ENCODE results near the gene PHB1. TPM values are rescaled to one million over a fixed set of nuclear protein-coding genes. Genes with fewer than 3 reads are reported as not detected.

PHB1 gene
- total RNA-seq (10 to 100 TPM; 45.8 to 49.9 TPM), total RNA-seq (32.1 to 92.6 reads per million in 2 donors)

DNA sequence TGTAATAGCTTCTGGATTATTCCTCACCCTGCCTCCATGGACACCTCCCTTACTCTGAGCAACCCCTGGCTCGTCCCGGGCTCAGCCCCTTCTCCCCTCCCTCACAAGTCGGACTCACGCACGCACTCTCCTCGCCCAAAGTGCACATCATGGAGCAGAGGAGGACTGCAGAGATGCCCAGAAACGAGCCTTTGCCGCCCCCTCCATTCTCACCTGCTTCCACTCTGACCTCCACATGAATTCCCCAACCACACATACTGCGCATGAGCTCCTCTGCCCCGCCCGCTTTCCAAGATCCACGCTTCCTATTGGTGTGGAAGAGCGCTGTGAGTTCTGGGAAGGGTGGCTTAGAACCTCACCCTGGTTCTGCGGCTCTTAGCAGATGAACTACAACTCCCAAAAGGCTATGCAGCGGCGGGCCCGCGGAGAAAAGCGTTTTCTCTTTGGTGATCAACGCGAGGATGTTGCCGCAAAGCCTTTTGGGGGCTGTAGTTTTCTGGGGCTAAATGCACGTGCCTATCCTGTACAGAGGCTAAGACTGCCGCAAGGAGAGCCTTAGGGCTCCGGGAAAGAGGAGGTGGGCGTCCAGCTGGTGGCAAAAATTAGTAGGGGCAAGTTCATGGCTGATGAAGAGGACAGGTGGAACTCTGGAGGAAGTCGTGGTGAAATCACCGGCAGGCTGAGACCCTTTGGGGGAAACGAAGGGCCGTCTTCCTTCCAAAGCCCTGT is at the start of gene PHB1:
TSS of gene PHB1 (minus strand) at position 261 of the 729 bp plus-strand sequence. CDS start 1,618 bp downstream, outside the sequence.
- no peaks in the 10 kb centered on the region for H3K9me3 ChIP-seq (ENCODE audit: control insufficient read depth, low read length, poor library complexity, severe bottlenecking)
- DNase-seq (peak; percentile 83 to 90 (median 89)), ATAC-seq (peak; percentile 99)
- Mint-ChIP-seq H3K27ac (peak within 1 kb of the TSS; percentile 99), H3K27me3 (no peaks in the 10 kb centered on the region), H3K4me1 (peaks cover 22% of the 10 kb centered on the region), H3K4me3 (peak within 1 kb of the TSS; percentile 100), H3K36me3 (ENCODE audit: low read depth) (peaks cover 10% of the 10 kb centered on the region)

DNA sequence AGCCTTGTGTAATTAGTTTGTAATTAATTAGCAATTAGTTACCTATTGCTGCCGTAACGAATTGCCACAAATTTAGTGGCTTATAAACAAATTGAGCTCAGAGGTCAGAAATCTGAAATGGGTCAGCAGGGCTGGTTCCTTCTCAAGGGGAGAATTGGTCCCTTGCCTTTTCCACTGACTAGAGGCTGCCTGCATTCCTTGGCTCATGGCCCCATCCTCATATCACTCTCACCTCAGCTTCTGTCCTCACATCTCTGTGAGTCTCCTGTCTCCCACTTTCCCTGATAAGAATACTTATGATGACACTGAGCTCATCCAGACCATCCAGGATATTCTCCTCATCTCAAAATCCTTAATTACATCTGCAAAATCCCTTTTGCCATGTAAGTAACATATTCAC is 49.4 kb upstream of the PHB1 start:
- H3K27ac Mint-ChIP-seq = no peak overlapping the region
- H3K9me3 ChIP-seq (ENCODE audit: control insufficient read depth, low read length, poor library complexity, severe bottlenecking) = no peaks in the 10 kb centered on the region
- no peak for DNase-seq
- no peak overlapping the region for H3K4me3 Mint-ChIP-seq
- no peak for ATAC-seq
- peaks cover 85% of the 10 kb centered on the region for H3K27me3 Mint-ChIP-seq
- H3K4me1 Mint-ChIP-seq = no peaks in the 10 kb centered on the region
- H3K36me3 Mint-ChIP-seq (ENCODE audit: low read depth) = no peaks in the 10 kb centered on the region

DNA sequence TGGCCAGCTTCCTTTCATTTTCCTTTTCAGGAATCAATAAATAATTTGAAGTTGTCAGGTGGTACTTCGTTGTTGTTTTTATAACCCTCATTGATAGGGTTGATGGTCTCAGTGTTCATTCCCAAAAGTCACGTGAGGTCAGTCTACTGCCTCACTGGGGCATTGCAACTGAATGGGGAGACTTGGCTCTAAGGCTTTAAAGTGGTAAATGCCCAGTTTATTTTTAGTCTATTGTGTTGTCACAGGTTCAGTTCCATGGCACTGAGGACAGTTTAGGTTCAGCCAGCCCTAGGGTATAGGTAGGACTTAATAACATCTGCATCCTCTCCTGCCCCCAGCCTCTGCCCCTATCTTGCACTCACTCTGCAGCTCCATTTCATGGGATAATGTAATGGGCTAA is 46.9 kb upstream of the PHB1 start:
- Mint-ChIP-seq H3K4me1 (peaks cover 5% of the 10 kb centered on the region), H3K36me3 (ENCODE audit: low read depth) (peaks cover 9% of the 10 kb centered on the region), H3K27ac (no peak overlapping the region), H3K4me3 (no peak overlapping the region), H3K27me3 (peaks cover 85% of the 10 kb centered on the region)
- no peak for DNase-seq
- ATAC-seq = no peak
- no peaks in the 10 kb centered on the region for H3K9me3 ChIP-seq (ENCODE audit: control insufficient read depth, low read length, poor library complexity, severe bottlenecking)

DNA sequence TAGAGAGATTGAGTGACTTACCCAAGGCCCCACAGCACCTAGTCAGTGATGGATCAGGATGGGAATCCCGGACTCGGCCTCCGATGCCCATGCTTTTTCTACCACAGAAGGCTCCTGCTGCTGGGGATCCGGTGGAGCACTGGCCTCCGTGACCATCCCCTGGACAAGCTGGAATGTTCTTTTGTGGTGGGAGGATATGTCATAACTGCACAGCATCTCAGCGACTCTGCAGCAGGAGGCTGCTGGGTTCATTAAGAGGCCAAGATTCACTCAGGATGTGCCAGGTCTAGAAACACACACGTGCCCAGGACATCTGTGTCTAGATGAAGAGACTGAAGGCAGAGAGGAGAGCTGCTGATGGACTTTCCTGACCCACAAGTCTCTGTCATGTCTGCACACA is 45.7 kb upstream of the PHB1 start:
- ATAC-seq = no peak
- peaks cover 88% of the 10 kb centered on the region for H3K27me3 Mint-ChIP-seq

DNA sequence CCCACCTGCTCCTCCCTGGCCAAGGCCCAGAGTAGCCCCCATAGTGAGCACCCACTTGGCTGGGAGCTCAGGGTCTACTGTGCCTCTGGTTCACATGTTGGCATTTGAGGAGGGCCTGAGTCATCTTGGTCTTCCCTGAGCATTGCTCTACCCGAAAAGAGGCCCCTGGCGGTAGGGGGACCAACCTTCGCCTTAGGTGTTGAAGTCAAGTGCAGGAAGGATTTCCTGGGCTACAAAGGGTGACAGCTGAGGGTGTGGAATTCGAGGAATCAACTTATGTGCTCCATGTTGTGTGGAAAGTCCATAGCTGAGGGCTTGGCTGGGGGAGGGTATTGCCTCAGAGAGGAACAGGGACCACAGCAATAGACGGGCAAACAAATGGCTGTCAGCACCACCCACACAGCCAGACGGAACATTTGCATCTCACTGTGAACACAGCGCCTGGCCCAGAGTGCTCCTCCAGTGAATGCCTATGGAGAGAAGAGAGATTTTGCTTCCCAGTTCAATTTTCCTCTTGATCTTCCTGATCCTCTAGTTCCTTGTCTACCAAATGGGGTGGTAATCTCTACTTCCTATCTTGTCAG is 44.8 kb upstream of the PHB1 start:
- no peak for ATAC-seq
- Mint-ChIP-seq H3K27ac (no peak overlapping the region), H3K4me1 (peaks cover 5% of the 10 kb centered on the region), H3K36me3 (ENCODE audit: low read depth) (peaks cover 13% of the 10 kb centered on the region), H3K27me3 (peaks cover 89% of the 10 kb centered on the region), H3K4me3 (no peak overlapping the region)
- no peaks in the 10 kb centered on the region for H3K9me3 ChIP-seq (ENCODE audit: control insufficient read depth, low read length, poor library complexity, severe bottlenecking)
- DNase-seq = no peak

More for the DNA sequence above, 45.7 kb upstream of the PHB1 start:
- H3K36me3 Mint-ChIP-seq (ENCODE audit: low read depth) = peaks cover 13% of the 10 kb centered on the region
- H3K4me1 Mint-ChIP-seq = peaks cover 5% of the 10 kb centered on the region
- H3K9me3 ChIP-seq (ENCODE audit: control insufficient read depth, low read length, poor library complexity, severe bottlenecking) = no peaks in the 10 kb centered on the region
- no peak for DNase-seq
- no peak overlapping the region for H3K27ac Mint-ChIP-seq
- H3K4me3 Mint-ChIP-seq = no peak overlapping the region

DNA sequence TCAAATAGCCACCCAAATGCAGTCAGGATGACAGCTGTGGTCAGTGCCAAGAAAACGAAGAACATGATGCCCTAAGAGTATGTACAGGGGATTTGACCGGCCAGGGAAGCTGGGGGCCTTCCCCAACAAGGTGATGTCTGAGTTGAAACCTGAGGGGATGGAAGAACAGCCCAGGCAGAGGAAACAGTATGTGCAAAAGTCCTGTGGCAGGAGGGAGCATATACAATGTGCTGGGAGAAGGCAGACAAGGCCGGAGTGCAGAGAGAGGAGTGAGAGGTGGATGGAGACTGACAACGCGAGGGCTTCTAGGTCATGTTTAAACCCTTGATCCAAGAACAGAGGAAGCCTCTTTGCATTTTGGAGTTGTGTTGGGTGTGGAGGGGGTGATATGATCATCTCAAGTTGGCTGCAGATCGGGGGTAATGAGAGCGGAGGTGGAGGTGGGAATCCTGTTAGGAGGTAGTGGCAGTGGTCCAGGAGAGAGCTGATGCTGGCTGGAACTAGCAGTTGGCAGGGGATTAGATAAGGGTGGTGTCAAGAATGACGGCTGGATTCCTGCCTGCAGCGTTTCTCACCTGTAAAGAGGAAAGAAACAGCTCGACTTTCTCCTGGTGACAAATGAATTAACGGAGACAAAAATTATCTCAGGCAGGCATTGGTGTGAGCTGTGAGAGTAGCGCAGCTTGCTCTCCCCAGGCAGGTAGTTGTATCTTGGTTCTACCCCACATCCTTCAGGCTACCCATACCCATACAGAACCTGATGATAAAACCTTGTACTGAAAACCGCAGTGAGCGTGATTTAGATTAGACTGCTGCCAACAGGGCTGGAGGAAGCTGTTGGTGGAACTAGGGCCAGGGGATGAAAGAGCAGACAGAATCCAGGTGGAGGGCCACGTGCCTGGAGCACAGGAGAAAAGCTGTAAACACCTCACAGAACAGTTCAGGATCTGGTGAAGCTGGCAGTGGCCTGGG is 43.2 kb upstream of the PHB1 start:
- ATAC-seq (no peak), DNase-seq (no peak)
- Mint-ChIP-seq H3K4me3 (no peak overlapping the region), H3K27me3 (peaks cover 94% of the 10 kb centered on the region), H3K27ac (no peak overlapping the region), H3K4me1 (peaks cover 6% of the 10 kb centered on the region), H3K36me3 (ENCODE audit: low read depth) (peaks cover 13% of the 10 kb centered on the region)
- H3K9me3 ChIP-seq (ENCODE audit: control insufficient read depth, low read length, poor library complexity, severe bottlenecking) = no peaks in the 10 kb centered on the region

DNA sequence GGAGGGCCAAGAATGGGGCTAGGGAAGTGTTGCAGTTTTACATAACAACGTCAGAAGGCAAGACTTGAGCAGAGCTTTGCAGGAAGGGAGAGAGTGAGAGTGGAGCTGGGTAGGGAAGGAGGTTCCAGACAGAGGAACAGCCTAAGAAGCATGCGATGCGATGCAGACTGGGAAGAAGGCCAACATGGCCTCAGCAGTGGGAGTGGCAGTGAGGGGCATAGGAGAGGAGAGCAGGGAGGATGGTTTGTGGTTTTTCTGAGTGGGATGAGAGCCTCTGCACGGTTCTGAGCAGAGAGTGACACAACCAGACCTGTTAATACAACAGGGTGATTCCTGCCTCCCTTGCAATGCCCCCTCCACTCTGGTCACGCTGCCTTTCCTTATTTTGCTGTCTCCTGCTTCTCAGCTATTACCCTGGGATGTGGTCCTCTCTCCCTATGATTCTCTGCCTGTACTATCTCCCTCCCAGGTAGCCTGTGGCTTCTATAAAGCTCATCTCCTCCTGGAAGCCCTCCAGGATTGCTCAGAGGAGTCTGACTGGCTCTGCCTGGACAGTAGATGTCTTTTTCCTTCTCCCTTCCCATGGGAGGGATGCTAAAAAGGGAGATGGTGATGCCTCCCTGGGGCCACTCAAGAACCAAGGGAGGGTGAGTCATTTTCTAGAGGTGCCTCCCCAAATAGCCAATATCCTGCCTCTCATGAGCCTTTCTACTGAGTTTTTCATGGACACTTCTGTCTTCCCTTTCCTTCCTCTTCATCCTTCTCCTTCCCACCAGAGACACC is 41.7 kb upstream of the PHB1 start:
- H3K27ac Mint-ChIP-seq = no peak overlapping the region
- no peak for DNase-seq
- H3K4me3 Mint-ChIP-seq = no peak overlapping the region
- H3K36me3 Mint-ChIP-seq (ENCODE audit: low read depth) = peaks cover 13% of the 10 kb centered on the region
- no peaks in the 10 kb centered on the region for H3K9me3 ChIP-seq (ENCODE audit: control insufficient read depth, low read length, poor library complexity, severe bottlenecking)
- H3K27me3 Mint-ChIP-seq = peaks cover 84% of the 10 kb centered on the region
- ATAC-seq = no peak
- peaks cover 6% of the 10 kb centered on the region for H3K4me1 Mint-ChIP-seq

DNA sequence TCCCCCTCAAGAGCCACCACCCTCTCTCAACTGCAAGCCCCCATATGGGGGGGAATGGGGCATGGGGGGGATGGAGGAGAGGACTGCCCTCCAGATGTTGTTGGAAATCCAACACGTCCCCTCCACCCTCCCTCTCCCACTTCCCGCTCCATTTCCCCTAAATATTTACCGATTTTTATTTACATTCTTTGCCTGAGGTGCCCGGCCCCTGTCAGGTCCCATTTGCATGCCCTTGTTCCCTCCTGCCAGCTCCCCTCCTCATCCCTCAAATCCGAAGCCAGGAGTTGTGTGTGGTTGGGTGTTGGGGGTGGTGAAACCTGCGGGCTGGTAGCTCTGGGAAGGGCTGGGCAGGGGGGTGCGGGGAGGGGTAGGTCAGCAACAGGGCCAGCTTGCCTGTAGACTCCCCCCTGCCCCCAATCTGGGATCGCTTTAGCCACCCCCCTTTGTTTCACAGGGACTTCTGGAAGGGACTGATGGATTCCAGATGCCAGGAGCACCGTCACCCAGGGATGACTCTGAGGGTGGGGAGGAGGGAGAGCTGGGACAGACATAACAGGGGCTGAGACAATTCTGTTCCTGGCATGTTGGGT is 40.7 kb upstream of the PHB1 start:
- ATAC-seq = no peak
- H3K4me1 Mint-ChIP-seq = peaks cover 10% of the 10 kb centered on the region
- no peak overlapping the region for H3K4me3 Mint-ChIP-seq
- no peaks in the 10 kb centered on the region for H3K9me3 ChIP-seq (ENCODE audit: control insufficient read depth, low read length, poor library complexity, severe bottlenecking)
- DNase-seq = no peak
- peaks cover 75% of the 10 kb centered on the region for H3K27me3 Mint-ChIP-seq
- H3K27ac Mint-ChIP-seq = no peak overlapping the region
- peaks cover 13% of the 10 kb centered on the region for H3K36me3 Mint-ChIP-seq (ENCODE audit: low read depth)

DNA sequence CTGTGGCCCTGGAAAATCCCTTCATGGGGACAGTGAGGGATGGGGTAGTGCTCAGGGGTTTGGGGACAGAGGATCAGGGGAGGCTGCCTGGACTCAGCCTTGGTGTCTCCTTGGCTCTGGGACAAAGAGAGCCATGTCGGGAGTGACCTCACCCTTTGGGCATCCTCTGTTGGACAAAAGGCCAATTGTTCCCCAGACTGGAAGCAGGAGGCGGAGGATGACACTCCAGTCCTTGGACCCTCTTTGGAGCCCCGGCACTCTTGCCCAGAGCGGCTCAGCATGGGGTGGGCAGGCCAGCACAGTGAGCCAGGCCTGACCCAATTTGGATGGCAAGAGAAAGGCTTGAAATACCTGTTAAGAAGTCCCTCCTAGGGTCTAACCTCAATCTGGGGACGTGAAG is 39.4 kb upstream of the PHB1 start:
- H3K27ac Mint-ChIP-seq = no peak overlapping the region
- H3K4me1 Mint-ChIP-seq = peaks cover 12% of the 10 kb centered on the region
- H3K4me3 Mint-ChIP-seq = no peak overlapping the region
- no peak for DNase-seq
- H3K9me3 ChIP-seq (ENCODE audit: control insufficient read depth, low read length, poor library complexity, severe bottlenecking) = no peaks in the 10 kb centered on the region
- H3K36me3 Mint-ChIP-seq (ENCODE audit: low read depth) = peaks cover 13% of the 10 kb centered on the region
- ATAC-seq = no peak
- H3K27me3 Mint-ChIP-seq = peaks cover 63% of the 10 kb centered on the region

DNA sequence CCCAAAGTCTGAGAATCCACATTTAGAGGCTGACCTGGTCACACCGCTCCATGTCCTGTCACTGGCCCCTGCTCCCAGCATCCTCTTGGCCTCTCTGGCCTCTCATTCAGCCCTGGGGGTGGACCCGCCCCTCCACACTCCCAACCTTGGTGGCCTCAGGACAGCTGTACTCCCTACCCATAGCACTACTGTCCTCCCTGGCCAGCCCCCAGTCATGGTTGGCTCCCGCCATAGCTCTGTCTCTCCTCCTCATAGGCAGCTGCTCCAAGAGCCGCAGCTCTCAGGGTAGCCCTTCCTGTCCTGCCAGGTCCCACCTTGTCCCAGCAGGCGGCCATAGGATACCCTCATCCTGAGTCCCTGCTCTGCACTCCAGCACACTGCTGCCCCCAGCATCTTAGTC is 38.0 kb upstream of the PHB1 start:
- Mint-ChIP-seq H3K27ac (no peak overlapping the region), H3K4me3 (no peak overlapping the region)

DNA sequence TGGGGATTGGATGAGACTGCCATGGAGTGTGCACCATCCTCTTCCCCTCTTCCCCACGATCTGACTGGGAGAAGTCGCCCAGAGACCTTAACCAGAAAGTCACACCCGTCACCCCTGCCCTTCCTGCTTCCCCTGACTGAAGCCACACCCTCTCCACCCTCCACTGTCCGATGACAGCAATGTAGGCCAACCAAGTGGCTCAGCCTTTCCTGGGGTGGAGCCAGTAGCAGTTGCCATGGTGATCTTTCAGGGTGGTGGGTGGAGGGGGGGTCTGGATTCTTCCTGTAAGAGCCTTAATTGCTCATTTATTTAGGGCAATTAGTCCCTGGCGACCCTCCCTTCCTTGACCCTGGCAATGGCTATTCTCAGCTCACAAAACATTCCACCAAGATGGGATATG is 37.5 kb upstream of the PHB1 start:
- H3K36me3 Mint-ChIP-seq (ENCODE audit: low read depth) = peaks cover 7% of the 10 kb centered on the region
- DNase-seq (no peak), ATAC-seq (no peak)
- no peaks in the 10 kb centered on the region for H3K9me3 ChIP-seq (ENCODE audit: control insufficient read depth, low read length, poor library complexity, severe bottlenecking)
- peaks cover 7% of the 10 kb centered on the region for H3K4me1 Mint-ChIP-seq
- H3K27ac Mint-ChIP-seq = no peak overlapping the region
- H3K27me3 Mint-ChIP-seq = peaks cover 45% of the 10 kb centered on the region
- no peak overlapping the region for H3K4me3 Mint-ChIP-seq

More for the DNA sequence above, 38.0 kb upstream of the PHB1 start:
- Mint-ChIP-seq H3K4me1 (peaks cover 9% of the 10 kb centered on the region), H3K36me3 (ENCODE audit: low read depth) (peaks cover 11% of the 10 kb centered on the region), H3K27me3 (peaks cover 50% of the 10 kb centered on the region)
- ATAC-seq (no peak), DNase-seq (no peak)
- H3K9me3 ChIP-seq (ENCODE audit: control insufficient read depth, low read length, poor library complexity, severe bottlenecking) = no peaks in the 10 kb centered on the region

DNA sequence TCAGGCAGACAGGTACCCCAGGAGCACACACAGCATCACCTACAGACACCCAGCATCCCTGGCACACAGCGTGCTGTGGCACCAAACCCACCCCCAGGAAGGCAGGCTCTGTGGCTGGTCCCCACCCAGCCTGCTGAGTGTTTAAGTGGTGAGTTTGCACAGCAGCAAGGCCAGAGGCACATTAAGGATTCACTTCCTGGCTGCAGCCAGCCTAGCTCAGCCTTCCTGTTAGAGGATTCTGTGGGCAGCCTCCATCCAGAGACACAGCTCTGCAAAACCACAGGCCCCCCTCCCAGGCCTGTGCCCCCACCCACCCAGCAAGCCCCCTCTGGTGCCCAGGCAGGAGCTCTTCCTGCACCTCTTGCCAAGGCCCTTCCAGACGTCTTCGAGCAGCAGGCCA is 36.1 kb upstream of the PHB1 start:
- Mint-ChIP-seq H3K4me3 (no peak overlapping the region), H3K27ac (no peak overlapping the region), H3K27me3 (peaks cover 35% of the 10 kb centered on the region), H3K4me1 (peaks cover 7% of the 10 kb centered on the region), H3K36me3 (ENCODE audit: low read depth) (no peaks in the 10 kb centered on the region)
- H3K9me3 ChIP-seq (ENCODE audit: control insufficient read depth, low read length, poor library complexity, severe bottlenecking) = no peaks in the 10 kb centered on the region
- ATAC-seq (no peak), DNase-seq (no peak)

Measured in T-helper 17 cell (primary cell).